H9 (cell line): ENCODE results near the gene TIFAB. TPM values are rescaled to one million over a fixed set of nuclear protein-coding genes. Genes with fewer than 3 reads are reported as not detected.

ENCODE experiments used
- DNase-seq: peaks from one replicate; pipeline ENCODE4 v3.0.0-alpha.2; 2017
- H2AFZ ChIP-seq: one replicate; pipeline ENCODE4 v1.6.1; 2013; ENCODE audit warnings: mild to moderate bottlenecking, low read length, control low read depth, moderate library complexity
- H2AK5ac ChIP-seq: 2 replicates; pipeline ENCODE4 v1.6.1; 2013; ENCODE audit warnings: low read length, control low read depth, mixed read lengths; ENCODE audit not compliant: insufficient read length
- H2BK120ac ChIP-seq: one replicate; pipeline ENCODE4 v1.6.1; 2013; ENCODE audit warnings: low read depth, mild to moderate bottlenecking, low read length, control low read depth, inconsistent platforms; ENCODE audit not compliant: poor library complexity, severe bottlenecking
- H2BK12ac ChIP-seq: 2 replicates; pipeline ENCODE4 v1.6.1; 2013; ENCODE audit warnings: low read length, control low read depth, mixed read lengths, low read depth; ENCODE audit not compliant: insufficient read length
- H2BK15ac ChIP-seq: 2 replicates; pipeline ENCODE4 v1.6.1; 2013; ENCODE audit warnings: low read depth, low read length, control low read depth
- H2BK20ac ChIP-seq: one replicate; pipeline ENCODE4 v1.6.1; 2013; ENCODE audit warnings: low read depth, mild to moderate bottlenecking, low read length, control low read depth, inconsistent platforms; ENCODE audit not compliant: poor library complexity, severe bottlenecking
- H2BK5ac ChIP-seq: 2 replicates; pipeline ENCODE4 v1.6.1; 2013; ENCODE audit warnings: low read length, control low read depth, mixed read lengths; ENCODE audit not compliant: insufficient read length
- H3K14ac ChIP-seq: 2 replicates; pipeline ENCODE4 v1.6.1; 2013; ENCODE audit warnings: low read length, control low read depth; ENCODE audit not compliant: insufficient read depth
- H3K18ac ChIP-seq: 2 replicates; pipeline ENCODE4 v1.6.1; 2013; ENCODE audit warnings: low read depth, mild to moderate bottlenecking, mixed read lengths, low read length, control low read depth; ENCODE audit not compliant: insufficient read length
- H3K23ac ChIP-seq: 2 replicates; pipeline ENCODE4 v1.6.1; 2013; ENCODE audit warnings: low read length, control low read depth, mixed read lengths, low read depth; ENCODE audit not compliant: insufficient read length
- H3K23me2 ChIP-seq: 2 replicates; pipeline ENCODE4 v1.6.1; 2013; ENCODE audit warnings: low read depth, mild to moderate bottlenecking, mixed read lengths, low read length, control low read depth; ENCODE audit not compliant: insufficient read length, poor library complexity, severe bottlenecking
- H3K27ac ChIP-seq: 2 replicates; pipeline ENCODE4 v1.5.1; 2013; ENCODE audit warnings: low read length, control low read depth, mixed read lengths, low read depth; ENCODE audit not compliant: insufficient read length
- H3K27me3 ChIP-seq: 2 replicates; pipeline ENCODE4 v1.6.1; 2013; ENCODE audit warnings: low read length, control low read depth, inconsistent platforms; ENCODE audit not compliant: insufficient read depth
- H3K4ac ChIP-seq: 2 replicates; pipeline ENCODE4 v1.6.1; 2013; ENCODE audit warnings: low read depth, mild to moderate bottlenecking, control low read depth, inconsistent platforms, low read length, moderate library complexity
- H3K4me1 ChIP-seq: 2 replicates; pipeline ENCODE4 v1.6.1; 2013; ENCODE audit warnings: low read length, control low read depth, inconsistent platforms; ENCODE audit not compliant: insufficient read depth
- H3K4me2 ChIP-seq: 2 replicates; pipeline ENCODE4 v1.6.1; 2013; ENCODE audit warnings: low read length, control low read depth, mixed read lengths; ENCODE audit not compliant: insufficient read length, insufficient read depth
- H3K56ac ChIP-seq: 2 replicates; pipeline ENCODE4 v1.6.1; 2013; ENCODE audit warnings: low read depth, mild to moderate bottlenecking, mixed read lengths, low read length, control low read depth; ENCODE audit not compliant: insufficient read length
- H3K79me1 ChIP-seq: 2 replicates; pipeline ENCODE4 v1.6.1; 2013; ENCODE audit warnings: low read depth, mild to moderate bottlenecking, moderate library complexity, low read length, control low read depth, inconsistent platforms; ENCODE audit not compliant: insufficient read depth, poor library complexity, severe bottlenecking
- H3K79me2 ChIP-seq: 2 replicates; pipeline ENCODE4 v1.6.1; 2013; ENCODE audit warnings: low read length, control low read depth, inconsistent platforms; ENCODE audit not compliant: insufficient read depth
- H3K9ac ChIP-seq: 2 replicates; pipeline ENCODE4 v1.6.1; 2013; ENCODE audit warnings: low read length, control low read depth, mixed read lengths; ENCODE audit not compliant: insufficient read length; ENCODE audit errors: extremely low read depth
- H3K9me3 ChIP-seq: one replicate; pipeline ENCODE4 v1.6.1; 2013; ENCODE audit warnings: low read depth, low read length, inconsistent platforms; ENCODE audit not compliant: control insufficient read depth
- H3T11ph ChIP-seq: one replicate; pipeline ENCODE4 v1.6.1; 2013; ENCODE audit warnings: mild to moderate bottlenecking, low read length, control low read depth, inconsistent platforms
- H4K20me1 ChIP-seq: one replicate; pipeline ENCODE4 v1.6.1; 2013; ENCODE audit not compliant: control insufficient read depth, insufficient read length, insufficient read depth
- H4K5ac ChIP-seq: 2 replicates; pipeline ENCODE4 v1.6.1; 2013; ENCODE audit warnings: low read depth, mild to moderate bottlenecking, mixed read lengths, low read length, control low read depth; ENCODE audit not compliant: insufficient read length
- H4K8ac ChIP-seq: replicated peaks from 2 replicates; pipeline ENCODE4 v1.6.1; 2013; ENCODE audit warnings: low read length, control low read depth, mixed read lengths, low read depth; ENCODE audit not compliant: insufficient read length
- H4K91ac ChIP-seq: 2 replicates; pipeline ENCODE4 v1.6.1; 2013; ENCODE audit warnings: low read depth, mild to moderate bottlenecking, moderate library complexity, mixed read lengths, low read length, control low read depth; ENCODE audit not compliant: insufficient read length
- H3K27ac Mint-ChIP-seq, 3 experiments: 2 replicates in 2 of 3; 3 replicates in 1 of 3; pipeline ENCODE4 v1.8.0; 2020 to 2021; ENCODE audit warnings: mixed read lengths in 3 of 3, mild to moderate bottlenecking in 1 of 3, moderate library complexity in 1 of 3
- H3K27me3 Mint-ChIP-seq: 2 replicates; pipeline ENCODE4 v1.8.0; 2021; ENCODE audit warnings: low read depth, mild to moderate bottlenecking, moderate library complexity, mixed read lengths
- H3K36me3 Mint-ChIP-seq, 3 experiments: 2 replicates in 2 of 3; 3 replicates in 1 of 3; pipeline ENCODE4 v1.8.0; 2020 to 2021; ENCODE audit warnings: low read depth in 3 of 3, mixed read lengths in 3 of 3; ENCODE audit not compliant: insufficient read depth in 1 of 3
- H3K4me1 Mint-ChIP-seq, 2 experiments: 2 replicates each; pipeline ENCODE4 v1.8.0; 2020; ENCODE audit warnings: mixed read lengths in 2 of 2
- H3K4me3 Mint-ChIP-seq, 2 experiments: 2 replicates in 1 of 2; 3 replicates in 1 of 2; pipeline ENCODE4 v1.8.0; 2020 to 2021; ENCODE audit warnings: mild to moderate bottlenecking in 2 of 2, mixed read lengths in 2 of 2, moderate library complexity in 1 of 2
- H3K9me3 Mint-ChIP-seq, 2 experiments: 2 replicates in 1 of 2; 3 replicates in 1 of 2; pipeline ENCODE4 v1.8.0; 2020; ENCODE audit warnings: mild to moderate bottlenecking in 2 of 2, mixed read lengths in 2 of 2, moderate library complexity in 1 of 2
- WGBS: extraction: QIAGEN DNeasy Blood & Tissue Kit; methylation state at CpG from one replicate; pipeline ENCODE4 v1.1.7; 2013; ENCODE audit warnings: missing lambda C conversion rate, low lambda C conversion rate, mixed read lengths; ENCODE audit not compliant: insufficient read length; ENCODE audit errors: extremely low coverage; 5-methylcytosine and 5-hydroxymethylcytosine counted together
- total RNA-seq: library from RNA; stranded (reverse); gene quantifications from 2 replicates; pipeline ENCODE4 v1.2.1, GENCODE V29; 2021
- TF ChIP-seq, protein P1 (sequence below): fragments of 200-600 bp; sonication (generic); conservative IDR thresholded peaks from 3 replicates; pipeline ENCODE4 v1.8.0; 2021; ENCODE audit warnings: antibody characterized with exemption, mild to moderate bottlenecking

The TIFAB gene
- total RNA-seq, 1 experiment from 2014 or later = not detected

DNA sequence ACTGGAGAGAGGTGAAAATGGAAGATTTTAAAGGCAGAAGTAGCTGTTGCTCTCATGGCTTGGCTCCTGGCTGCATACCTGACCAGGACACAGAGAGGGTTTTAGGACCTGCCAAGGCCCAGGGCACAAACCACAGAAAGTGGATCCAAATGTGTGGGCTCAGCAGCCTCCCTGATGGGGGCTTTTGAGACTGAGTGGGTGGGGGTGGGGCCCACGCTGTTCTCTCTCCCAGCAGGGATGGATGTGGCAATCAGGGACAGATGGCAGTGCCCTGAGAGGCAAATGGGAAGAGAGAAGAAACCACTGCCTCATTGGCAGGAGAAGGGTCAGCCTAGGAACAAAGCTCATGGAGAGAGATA lies 34.9 kb upstream of the TIFAB start:
- Histone ChIP-seq H2AK5ac (no peak overlapping the region), H3K4ac (no peak overlapping the region), H3K56ac (no peak overlapping the region), H3K23ac (no peak overlapping the region), H2BK15ac (no peak overlapping the region), H3K4me2 (no peak overlapping the region), H4K5ac (no peak overlapping the region), H2BK20ac (no peak overlapping the region), H3K23me2 (peaks cover 24% of the 10 kb centered on the region), H3K9ac (no peak overlapping the region), H3K79me2 (no peaks in the 10 kb centered on the region), H4K91ac (no peak overlapping the region), H3K14ac (no peak overlapping the region), H4K8ac (no peak overlapping the region), H2BK12ac (no peak overlapping the region), H3T11ph (no peak overlapping the region), H3K27ac (no peak overlapping the region), H3K27me3 (peaks cover 73% of the 10 kb centered on the region), H2BK5ac (no peak overlapping the region), H3K79me1 (no peaks in the 10 kb centered on the region), H3K18ac (no peak overlapping the region), H2AFZ (no peak overlapping the region), H4K20me1 (no peaks in the 10 kb centered on the region), H3K4me1 (no peaks in the 10 kb centered on the region; the same call in 1 of the 2 replicates), H3K9me3 (no peaks in the 10 kb centered on the region), H2BK120ac (no peak overlapping the region)
- Mint-ChIP-seq H3K4me3 (no peak overlapping the region), H3K9me3 (peaks cover 2 to 3% of the 10 kb centered on the region in 2 experiments; a peak in 1 of 5 replicates), H3K36me3 (0 out of 7 replicates have a peak, but pooled peaks cover 0 to 2% (median 0%) of the 10 kb centered on the region in 3 experiments), H3K27me3 (no peaks in the 10 kb centered on the region), H3K4me1 (peaks cover 47 to 55% of the 10 kb centered on the region in 2 experiments), H3K27ac (no peak overlapping the region)
- TF ChIP-seq, protein P1, sequence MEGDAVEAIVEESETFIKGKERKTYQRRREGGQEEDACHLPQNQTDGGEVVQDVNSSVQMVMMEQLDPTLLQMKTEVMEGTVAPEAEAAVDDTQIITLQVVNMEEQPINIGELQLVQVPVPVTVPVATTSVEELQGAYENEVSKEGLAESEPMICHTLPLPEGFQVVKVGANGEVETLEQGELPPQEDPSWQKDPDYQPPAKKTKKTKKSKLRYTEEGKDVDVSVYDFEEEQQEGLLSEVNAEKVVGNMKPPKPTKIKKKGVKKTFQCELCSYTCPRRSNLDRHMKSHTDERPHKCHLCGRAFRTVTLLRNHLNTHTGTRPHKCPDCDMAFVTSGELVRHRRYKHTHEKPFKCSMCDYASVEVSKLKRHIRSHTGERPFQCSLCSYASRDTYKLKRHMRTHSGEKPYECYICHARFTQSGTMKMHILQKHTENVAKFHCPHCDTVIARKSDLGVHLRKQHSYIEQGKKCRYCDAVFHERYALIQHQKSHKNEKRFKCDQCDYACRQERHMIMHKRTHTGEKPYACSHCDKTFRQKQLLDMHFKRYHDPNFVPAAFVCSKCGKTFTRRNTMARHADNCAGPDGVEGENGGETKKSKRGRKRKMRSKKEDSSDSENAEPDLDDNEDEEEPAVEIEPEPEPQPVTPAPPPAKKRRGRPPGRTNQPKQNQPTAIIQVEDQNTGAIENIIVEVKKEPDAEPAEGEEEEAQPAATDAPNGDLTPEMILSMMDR = no peak
- WGBS = no CpG with 5 or more reads among the region's 1 CpG
- no peak for DNase-seq
